Nephron (organoid): ENCODE measurements around the gene TEC.
A peak's percentile ranks its signal among the peaks of the same experiment; 100 is the strongest.

Experiments used
- H3K27ac Mint-ChIP-seq, 3 experiments: 2 replicates each; pipeline ENCODE4 v1.8.0; 2020; ENCODE audit warnings: mixed read lengths in 3 of 3, mild to moderate bottlenecking in 2 of 3, moderate library complexity in 1 of 3
- H3K27me3 Mint-ChIP-seq: 2 replicates; pipeline ENCODE4 v1.8.0; 2021; ENCODE audit warnings: low read depth, mild to moderate bottlenecking, moderate library complexity, mixed read lengths
- H3K36me3 Mint-ChIP-seq: 2 replicates; pipeline ENCODE4 v1.8.0; 2020; ENCODE audit warnings: low read depth, mixed read lengths
- H3K4me1 Mint-ChIP-seq: 2 replicates; pipeline ENCODE4 v1.8.0; 2020; ENCODE audit warnings: mixed read lengths
- H3K4me3 Mint-ChIP-seq, 3 experiments: 2 replicates each; pipeline ENCODE4 v1.8.0; 2020; ENCODE audit warnings: mild to moderate bottlenecking in 3 of 3, mixed read lengths in 3 of 3, moderate library complexity in 2 of 3
- H3K9me3 Mint-ChIP-seq: 2 replicates; pipeline ENCODE4 v1.8.0; 2020; ENCODE audit warnings: mixed read lengths
- TF ChIP-seq, protein P1 (sequence below), 3 experiments: fragments of 200-600 bp; sonication (generic); IDR thresholded peaks; one replicate each; pipeline ENCODE4 v1.5.0; 2021; ENCODE audit warnings: antibody characterized with exemption in 3 of 3; ENCODE audit not compliant: unreplicated experiment in 3 of 3

The TEC gene

DNA sequence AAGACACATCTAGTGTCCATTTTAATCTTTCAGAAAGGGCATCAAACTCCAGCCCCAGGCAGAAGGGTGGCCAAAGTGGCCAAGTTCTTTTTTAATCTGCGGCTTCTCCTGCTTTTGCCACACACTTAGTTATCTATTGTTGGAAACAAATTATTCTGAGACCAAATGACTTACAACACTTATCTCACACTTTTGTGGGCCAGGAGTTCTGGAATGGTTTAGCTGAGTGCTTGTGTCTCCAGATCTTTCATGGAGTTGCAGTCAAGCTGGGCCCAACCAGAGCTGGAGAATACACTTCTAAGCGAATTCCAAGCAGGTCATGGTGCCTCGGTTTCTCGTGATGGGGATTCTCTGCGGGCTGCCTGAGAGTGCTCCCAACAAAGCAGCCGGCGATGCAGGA, 139.5 kb downstream of the TEC start:
- Mint-ChIP-seq H3K9me3 (no peaks in the 10 kb centered on the region), H3K27me3 (peaks cover 3% of the 10 kb centered on the region), H3K27ac (peak overlapping the region in 2 of 3 experiments; percentile 74 to 82), H3K4me3 (no peak overlapping the region), H3K4me1 (peaks cover 23% of the 10 kb centered on the region), H3K36me3 (peaks cover under 1% of the 10 kb centered on the region)
- TF ChIP-seq, protein P1, sequence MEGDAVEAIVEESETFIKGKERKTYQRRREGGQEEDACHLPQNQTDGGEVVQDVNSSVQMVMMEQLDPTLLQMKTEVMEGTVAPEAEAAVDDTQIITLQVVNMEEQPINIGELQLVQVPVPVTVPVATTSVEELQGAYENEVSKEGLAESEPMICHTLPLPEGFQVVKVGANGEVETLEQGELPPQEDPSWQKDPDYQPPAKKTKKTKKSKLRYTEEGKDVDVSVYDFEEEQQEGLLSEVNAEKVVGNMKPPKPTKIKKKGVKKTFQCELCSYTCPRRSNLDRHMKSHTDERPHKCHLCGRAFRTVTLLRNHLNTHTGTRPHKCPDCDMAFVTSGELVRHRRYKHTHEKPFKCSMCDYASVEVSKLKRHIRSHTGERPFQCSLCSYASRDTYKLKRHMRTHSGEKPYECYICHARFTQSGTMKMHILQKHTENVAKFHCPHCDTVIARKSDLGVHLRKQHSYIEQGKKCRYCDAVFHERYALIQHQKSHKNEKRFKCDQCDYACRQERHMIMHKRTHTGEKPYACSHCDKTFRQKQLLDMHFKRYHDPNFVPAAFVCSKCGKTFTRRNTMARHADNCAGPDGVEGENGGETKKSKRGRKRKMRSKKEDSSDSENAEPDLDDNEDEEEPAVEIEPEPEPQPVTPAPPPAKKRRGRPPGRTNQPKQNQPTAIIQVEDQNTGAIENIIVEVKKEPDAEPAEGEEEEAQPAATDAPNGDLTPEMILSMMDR (IDR thresholded peaks at IDR 0.05; ENCODE audit: unreplicated experiment in 3 of 3) = no peak

DNA sequence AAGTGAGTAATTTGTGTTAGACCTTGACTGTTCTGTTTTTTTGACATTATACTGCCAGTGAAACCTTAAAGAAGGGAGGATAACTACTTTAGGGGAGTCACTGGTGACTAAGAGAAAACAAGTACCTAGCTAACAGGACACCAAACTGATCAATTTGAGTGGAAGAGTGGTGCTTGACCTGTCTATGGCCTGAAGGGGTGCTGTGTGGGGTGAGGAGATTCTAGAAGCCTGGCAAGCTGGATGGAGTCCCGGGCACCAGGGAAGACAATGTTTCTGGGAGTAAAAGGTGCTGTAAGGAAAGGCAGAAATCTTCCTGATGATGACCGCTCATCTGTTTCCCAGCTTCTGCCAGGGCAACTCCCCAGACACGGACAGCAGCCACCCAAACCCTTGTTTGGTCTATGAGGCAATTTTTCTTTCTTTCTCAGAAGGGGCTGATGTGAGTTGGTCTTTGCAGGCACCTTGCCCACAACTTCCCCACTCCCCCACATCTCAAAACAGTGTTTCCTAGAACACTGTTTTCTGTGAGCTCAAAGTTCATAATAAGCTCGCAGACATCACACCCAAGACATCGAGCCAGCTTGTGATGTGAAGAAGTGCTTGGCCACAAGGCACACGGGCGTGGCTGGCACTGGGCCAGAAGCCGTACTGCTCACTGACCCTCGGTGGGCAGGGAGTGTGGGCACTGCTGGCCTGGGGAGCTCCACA, 140.2 kb downstream of the TEC start:
- peak overlapping the region; percentile 47 to 82 (median 74) for H3K27ac Mint-ChIP-seq
- peaks cover 23% of the 10 kb centered on the region for H3K4me1 Mint-ChIP-seq
- H3K27me3 Mint-ChIP-seq = peaks cover 3% of the 10 kb centered on the region
- no peaks in the 10 kb centered on the region for H3K9me3 Mint-ChIP-seq
- TF ChIP-seq, protein P1 (IDR thresholded peaks at IDR 0.05; ENCODE audit: unreplicated experiment in 3 of 3) = no peak
- H3K4me3 Mint-ChIP-seq = no peak overlapping the region
- H3K36me3 Mint-ChIP-seq = no peaks in the 10 kb centered on the region

DNA sequence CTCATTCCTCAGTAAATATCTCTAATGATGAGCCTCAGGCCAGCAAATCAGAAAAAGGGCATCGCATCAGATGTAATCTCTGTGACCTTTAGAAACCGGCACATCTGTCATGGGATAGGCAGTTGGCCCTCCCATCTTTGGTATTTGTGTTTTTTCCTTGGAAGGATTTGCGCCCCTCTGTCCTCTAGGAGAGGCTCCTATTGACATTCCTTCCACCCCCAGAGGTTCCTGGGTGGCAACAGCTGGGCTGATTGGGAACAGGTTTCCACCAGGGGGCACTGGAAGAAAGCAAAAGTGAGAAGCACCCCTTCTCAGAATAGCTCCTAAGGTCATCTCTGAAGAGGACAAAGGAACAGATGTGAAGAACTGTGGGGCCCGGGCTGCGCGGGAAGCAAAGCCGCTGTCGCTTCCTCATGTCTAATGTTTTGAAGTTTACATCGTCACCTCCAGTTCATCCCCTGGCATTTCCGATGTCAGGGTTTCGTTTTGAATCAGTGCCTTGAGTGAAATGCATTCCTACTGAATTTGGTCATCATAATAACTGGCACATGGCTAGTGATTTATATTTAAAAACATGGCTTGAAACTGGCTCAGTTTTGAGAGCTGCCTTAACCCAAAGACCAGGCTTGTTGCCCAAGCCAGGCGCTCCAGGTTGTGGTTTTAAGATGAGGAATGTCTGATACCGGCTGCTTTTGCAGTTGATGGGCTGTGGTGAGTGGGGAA, 141.8 kb downstream of the TEC start:
- Mint-ChIP-seq H3K4me3 (no peak overlapping the region), H3K9me3 (no peaks in the 10 kb centered on the region), H3K27me3 (peaks cover 3% of the 10 kb centered on the region), H3K36me3 (no peaks in the 10 kb centered on the region), H3K4me1 (peaks cover 17% of the 10 kb centered on the region), H3K27ac (peak overlapping the region in 2 of 3 experiments; percentile 5 to 20)
- TF ChIP-seq, protein P1 (IDR thresholded peaks at IDR 0.05; ENCODE audit: unreplicated experiment in 3 of 3) = peak; percentile 30 to 45 (median 33)

DNA sequence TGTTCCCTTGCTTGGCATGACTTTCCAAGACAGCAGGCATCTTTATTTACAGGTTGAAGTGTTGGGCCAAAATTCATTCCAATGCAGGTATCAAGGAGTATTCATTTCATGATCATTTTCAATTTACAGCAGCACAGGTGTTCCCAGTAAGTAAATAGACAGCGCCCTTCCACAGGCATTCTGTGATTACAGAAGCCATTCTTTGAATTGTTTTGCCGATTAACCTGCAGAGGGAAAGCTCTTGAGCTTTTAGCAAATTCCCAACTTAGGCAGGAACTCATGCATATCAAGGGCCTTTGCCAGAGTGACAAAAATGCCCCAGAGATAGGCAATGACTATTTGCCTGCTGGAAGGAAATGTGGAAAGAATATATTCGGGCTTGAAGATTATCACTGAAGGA, 142.4 kb downstream of the TEC start:
- Mint-ChIP-seq H3K27ac (peak overlapping the region in 2 of 3 experiments; percentile 5 to 20), H3K27me3 (peaks cover 3% of the 10 kb centered on the region), H3K9me3 (no peaks in the 10 kb centered on the region), H3K36me3 (no peaks in the 10 kb centered on the region), H3K4me3 (no peak overlapping the region), H3K4me1 (peaks cover 17% of the 10 kb centered on the region)
- TF ChIP-seq, protein P1 (IDR thresholded peaks at IDR 0.05; ENCODE audit: unreplicated experiment in 3 of 3) = no peak

DNA sequence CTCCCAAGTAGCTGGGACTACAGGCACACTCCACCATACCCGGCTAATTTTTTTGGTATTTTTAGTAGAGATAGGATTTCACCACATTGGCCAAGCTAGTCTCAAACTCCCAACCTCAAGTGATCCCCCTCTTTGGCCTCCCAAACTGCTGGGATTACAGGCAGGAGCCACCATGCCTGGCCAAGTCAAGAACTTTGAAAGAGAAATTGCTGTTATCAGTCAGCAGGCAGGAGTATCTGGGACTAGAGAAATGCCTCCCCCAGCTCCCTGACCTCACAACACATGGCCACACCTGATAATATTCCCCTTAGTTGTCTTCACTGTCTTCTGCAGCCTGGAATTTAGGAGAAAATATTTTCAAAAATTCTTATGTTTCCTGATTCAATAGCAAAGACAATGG, 143.0 kb downstream of the TEC start:
- Mint-ChIP-seq H3K36me3 (no peaks in the 10 kb centered on the region), H3K27me3 (peaks cover 3% of the 10 kb centered on the region), H3K4me3 (no peak overlapping the region), H3K4me1 (peaks cover 17% of the 10 kb centered on the region), H3K27ac (no peak overlapping the region), H3K9me3 (no peaks in the 10 kb centered on the region)
- TF ChIP-seq, protein P1 (IDR thresholded peaks at IDR 0.05; ENCODE audit: unreplicated experiment in 3 of 3) = no peak
